ENCODE results near the gene TRIM31. TPM values are rescaled to one million over a fixed set of nuclear protein-coding genes. Genes with fewer than 3 reads are reported as not detected.

Gene TRIM31
- total RNA-seq, 1 experiment from 2014 or later, result not detected

- peak overlapping the region in 1 of 2 experiments; percentile 16; a peak in 1 of 5 replicates for H3K4me3 Mint-ChIP-seq
- Histone ChIP-seq H3K27me3 (ENCODE audit: insufficient read depth, low read length) (peaks cover 21% of the 10 kb centered on the region; the same call in 1 of the 2 replicates), H3K79me1 (ENCODE audit: insufficient read depth, low read depth, low read length, poor library complexity, severe bottlenecking) (no peaks in the 10 kb centered on the region), H2BK12ac (ENCODE audit: insufficient read length, low read depth, low read length) (no peak overlapping the region), H4K5ac (ENCODE audit: insufficient read length, low read depth, low read length) (no peak overlapping the region), H3K27ac (ENCODE audit: insufficient read length, low read depth, low read length) (no peak overlapping the region), H3K18ac (ENCODE audit: insufficient read length, low read depth, low read length) (no peak overlapping the region), H3T11ph (ENCODE audit: low read length) (no peak overlapping the region), H2AFZ (ENCODE audit: low read length) (no peak overlapping the region), H2BK5ac (ENCODE audit: insufficient read length, low read length) (no peak overlapping the region), H3K79me2 (ENCODE audit: insufficient read depth, low read length) (no peaks in the 10 kb centered on the region), H2AK5ac (ENCODE audit: insufficient read length, low read length) (no peak overlapping the region), H3K4me1 (ENCODE audit: insufficient read depth, low read length) (no peaks in the 10 kb centered on the region), H3K14ac (ENCODE audit: insufficient read depth, low read length) (no peak overlapping the region), H3K4me2 (ENCODE audit: insufficient read depth, insufficient read length, low read length) (peak overlapping the region; percentile 13), H4K20me1 (ENCODE audit: control insufficient read depth, insufficient read depth, insufficient read length) (no peaks in the 10 kb centered on the region), H3K9ac (ENCODE audit: extremely low read depth, insufficient read length, low read length) (no peak overlapping the region), H3K56ac (ENCODE audit: insufficient read length, low read depth, low read length) (no peak overlapping the region), H2BK15ac (ENCODE audit: low read depth, low read length) (no peak overlapping the region), H3K23ac (ENCODE audit: insufficient read length, low read depth, low read length) (no peak overlapping the region), H3K4ac (ENCODE audit: low read depth, low read length) (no peak overlapping the region), H4K91ac (ENCODE audit: insufficient read length, low read depth, low read length) (no peak overlapping the region), H4K8ac (replicated peaks; ENCODE audit: insufficient read length, low read depth, low read length) (no peak overlapping the region), H3K9me3 (ENCODE audit: control insufficient read depth, low read depth, low read length) (no peaks in the 10 kb centered on the region), H3K23me2 (ENCODE audit: insufficient read length, low read depth, low read length, poor library complexity, severe bottlenecking) (peaks cover 11% of the 10 kb centered on the region), H2BK20ac (ENCODE audit: low read depth, low read length, poor library complexity, severe bottlenecking) (no peak overlapping the region), H2BK120ac (ENCODE audit: low read depth, low read length, poor library complexity, severe bottlenecking) (no peak overlapping the region)
- DNase-seq, result peak; percentile 75
- H3K4me1 Mint-ChIP-seq, result peaks cover 5 to 12% of the 10 kb centered on the region in 2 experiments
- H3K36me3 Mint-ChIP-seq (ENCODE audit: insufficient read depth in 1 of 3, low read depth in 3 of 3), result no peaks in the 10 kb centered on the region
- WGBS (ENCODE audit: extremely low coverage, insufficient read length, low lambda C conversion rate), result no CpG with 5 or more reads among the region's 16 CpGs
- peaks cover 77% of the 10 kb centered on the region for H3K27me3 Mint-ChIP-seq (ENCODE audit: low read depth)
- no peaks in the 10 kb centered on the region for H3K9me3 Mint-ChIP-seq
- TF ChIP-seq CTCF (conservative IDR thresholded peaks at IDR 0.05), result peak; percentile 99
- H3K27ac Mint-ChIP-seq, result no peak overlapping the region
Observed at GRCh38 chr6:30130887-30131862, 18.3 kb upstream of the TRIM31 start.
